ENCODE data around the gene KRTAP5-2. TPM values are rescaled to one million over a fixed set of nuclear protein-coding genes. Genes with fewer than 3 reads are reported as not detected.

Gene KRTAP5-2
- total RNA-seq, 1 experiment from 2014 or later, result not detected

- intact Hi-C loops (cut with micrococcal nuclease), result loop anchor here (2.0 kb wide), 1 partner anchor 17 kb away; no protein-coding TSS in a partner anchor
- Histone ChIP-seq H3K79me2 (ENCODE audit: low read length) (no peaks in the 10 kb centered on the region), H3F3A (ENCODE audit: low read length, unreplicated experiment) (no peaks in the 10 kb centered on the region), H3K36me3 (ENCODE audit: low read depth, low read length) (no peaks in the 10 kb centered on the region), H3K9me2 (replicated peaks; ENCODE audit: low read length) (no peaks in the 10 kb centered on the region), H3K4me3 (ENCODE audit: low read length) (peak overlapping the region; percentile 63), H3K27me3 (ENCODE audit: low read length) (no peaks in the 10 kb centered on the region), H3K4me2 (ENCODE audit: low read length) (peak overlapping the region; percentile 89), H2AFZ (ENCODE audit: low read length) (no peak overlapping the region; the same call in 1 of the 2 replicates), H3K9ac (ENCODE audit: low read length) (peak overlapping the region; percentile 56), H3K27ac (ENCODE audit: low read length) (peak overlapping the region; percentile 79), H3K9me3 (ENCODE audit: low read length) (no peaks in the 10 kb centered on the region), H3K4me1 (ENCODE audit: insufficient read depth, low read length) (peaks cover 29% of the 10 kb centered on the region), H4K20me1 (ENCODE audit: low read length) (no peaks in the 10 kb centered on the region)
- BruUV-seq (replicated peaks), result no TSS peak
- DNase-seq, result peak; percentile 85
- TF ChIP-seq, protein P1, sequence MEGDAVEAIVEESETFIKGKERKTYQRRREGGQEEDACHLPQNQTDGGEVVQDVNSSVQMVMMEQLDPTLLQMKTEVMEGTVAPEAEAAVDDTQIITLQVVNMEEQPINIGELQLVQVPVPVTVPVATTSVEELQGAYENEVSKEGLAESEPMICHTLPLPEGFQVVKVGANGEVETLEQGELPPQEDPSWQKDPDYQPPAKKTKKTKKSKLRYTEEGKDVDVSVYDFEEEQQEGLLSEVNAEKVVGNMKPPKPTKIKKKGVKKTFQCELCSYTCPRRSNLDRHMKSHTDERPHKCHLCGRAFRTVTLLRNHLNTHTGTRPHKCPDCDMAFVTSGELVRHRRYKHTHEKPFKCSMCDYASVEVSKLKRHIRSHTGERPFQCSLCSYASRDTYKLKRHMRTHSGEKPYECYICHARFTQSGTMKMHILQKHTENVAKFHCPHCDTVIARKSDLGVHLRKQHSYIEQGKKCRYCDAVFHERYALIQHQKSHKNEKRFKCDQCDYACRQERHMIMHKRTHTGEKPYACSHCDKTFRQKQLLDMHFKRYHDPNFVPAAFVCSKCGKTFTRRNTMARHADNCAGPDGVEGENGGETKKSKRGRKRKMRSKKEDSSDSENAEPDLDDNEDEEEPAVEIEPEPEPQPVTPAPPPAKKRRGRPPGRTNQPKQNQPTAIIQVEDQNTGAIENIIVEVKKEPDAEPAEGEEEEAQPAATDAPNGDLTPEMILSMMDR (conservative IDR thresholded peaks at IDR 0.05; ENCODE audit: low read depth, low read length), result no peak
- TF ChIP-seq EZH2phosphoT487 (IDR thresholded peaks at IDR 0.05; ENCODE audit: borderline replicate concordance, low read length), result no peak
- TF ChIP-seq EZH2 (IDR thresholded peaks at IDR 0.05; ENCODE audit: low read length, unreplicated experiment), result no peak
- POLR2A ChIA-PET (ENCODE audit: unreplicated experiment), result interaction anchor here (0.5 to 0.6 kb wide), 2 partner anchors 51 to 598 kb away, joined by 3 to 9 read pairs; no protein-coding TSS in a partner anchor
- CTCF ChIA-PET, result interaction anchor here (1.3 to 1.9 kb wide), 3 partner anchors 11 to 17 kb away, joined by 6 to 12 read pairs (median 8); no protein-coding TSS in a partner anchor
- peak; percentile 34 for ATAC-seq
These were observed 40.0 kb downstream of the KRTAP5-2 start for GRCh38 chr11:1557904-1558774.

DNA sequence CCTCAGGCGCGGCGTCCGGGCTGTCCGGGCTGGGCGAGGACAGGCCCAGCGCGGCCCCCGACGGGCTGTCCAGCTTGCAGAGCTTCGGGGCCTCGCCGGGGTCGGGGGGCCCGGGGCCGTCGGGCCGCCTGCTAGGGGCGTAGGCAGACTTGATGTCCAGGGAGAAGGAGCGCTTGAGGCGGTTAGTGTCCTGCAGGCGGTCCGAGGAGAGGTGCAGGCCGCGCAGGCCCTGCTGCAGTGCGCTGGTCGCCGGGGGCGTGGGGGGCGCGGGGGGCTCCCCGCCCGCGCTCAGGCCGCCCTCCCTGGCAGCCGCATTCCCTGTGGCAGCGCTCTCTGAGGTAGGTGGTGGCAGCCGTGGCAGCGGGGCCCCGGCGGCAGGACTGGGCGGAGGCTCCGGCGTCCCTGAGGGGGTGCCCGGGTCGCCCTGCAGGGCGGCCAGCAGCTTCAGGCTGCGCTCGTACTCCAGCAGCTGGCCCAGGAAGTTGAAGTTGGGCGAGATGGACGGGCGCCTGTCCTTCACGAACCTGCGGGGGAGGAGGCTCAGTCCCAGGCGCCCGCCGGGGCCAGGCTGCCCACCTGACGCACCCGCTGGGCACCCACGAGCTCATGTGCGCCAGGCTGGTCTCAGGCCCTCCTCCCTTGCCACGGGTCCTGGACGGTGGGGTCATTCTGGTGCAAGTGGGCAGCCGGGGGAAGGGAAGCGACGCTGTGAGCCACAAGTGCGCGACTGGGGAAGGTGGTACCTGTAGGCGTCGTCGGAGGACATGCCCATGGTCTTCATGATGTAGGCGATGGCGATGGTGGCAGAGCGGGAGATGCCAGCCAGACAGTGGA, 40.8 kb downstream of the KRTAP5-2 start:
- Histone ChIP-seq H3K27me3 (ENCODE audit: low read length) (no peaks in the 10 kb centered on the region), H3K79me2 (ENCODE audit: low read length) (no peaks in the 10 kb centered on the region), H3K9ac (ENCODE audit: low read length) (peak overlapping the region; percentile 34; the same call in 1 of the 2 replicates), H3K9me3 (ENCODE audit: low read length) (no peaks in the 10 kb centered on the region), H2AFZ (ENCODE audit: low read length) (no peak overlapping the region), H3K9me2 (replicated peaks; ENCODE audit: low read length) (no peaks in the 10 kb centered on the region), H4K20me1 (ENCODE audit: low read length) (no peaks in the 10 kb centered on the region), H3K4me2 (ENCODE audit: low read length) (peak overlapping the region; percentile 55), H3K4me3 (ENCODE audit: low read length) (no peak overlapping the region), H3K4me1 (ENCODE audit: insufficient read depth, low read length) (peaks cover 29% of the 10 kb centered on the region), H3F3A (ENCODE audit: low read length, unreplicated experiment) (no peaks in the 10 kb centered on the region), H3K36me3 (ENCODE audit: low read depth, low read length) (no peaks in the 10 kb centered on the region), H3K27ac (ENCODE audit: low read length) (peak overlapping the region; percentile 57)
- no peak for ATAC-seq
- ChIA-PET CTCF (interaction anchor here (1.3 kb wide), 2 partner anchors 16 to 18 kb away, joined by 6 to 8 read pairs; no protein-coding TSS in a partner anchor), POLR2A (ENCODE audit: unreplicated experiment) (interaction anchor here (0.6 kb wide), 1 partner anchor 599 kb away, joined by 3 read pairs; no protein-coding TSS in a partner anchor)
- no TSS peak for BruUV-seq (replicated peaks)
- DNase-seq, result no peak
- intact Hi-C loops (cut with micrococcal nuclease), result no loop called here
- TF ChIP-seq EZH2 (IDR thresholded peaks at IDR 0.05; ENCODE audit: low read length, unreplicated experiment) (no peak), EZH2phosphoT487 (IDR thresholded peaks at IDR 0.05; ENCODE audit: borderline replicate concordance, low read length) (no peak)
- TF ChIP-seq, protein P1 (conservative IDR thresholded peaks at IDR 0.05; ENCODE audit: low read depth, low read length), result no peak

Measured in PC-3 (cell line).